BE2C (cell line): ENCODE data around the gene MMP2.

ENCODE experiments used
- DNase-seq: peaks from one replicate; pipeline ENCODE4 v3.0.0-alpha.2; 2020
- H3K27me3 ChIP-seq: fragments of 250-450 bp; sonication (Bioruptor Pico); 2 replicates; pipeline ENCODE4 v1.5.1; 2020; ENCODE audit warnings: mild to moderate bottlenecking
- H3K36me3 ChIP-seq: fragments of 250-450 bp; sonication (Bioruptor Pico); 2 replicates; pipeline ENCODE4 v1.5.1; 2020; ENCODE audit warnings: mild to moderate bottlenecking
- H3K4me1 ChIP-seq: fragments of 250-450 bp; sonication (Bioruptor Pico); 2 replicates; pipeline ENCODE4 v1.5.1; 2020
- H3K4me3 ChIP-seq: 2 replicates; pipeline ENCODE4 v1.5.1; 2011; ENCODE audit warnings: low read depth, low read length
- H3K9me3 ChIP-seq: fragments of 250-450 bp; sonication (Bioruptor Pico); 2 replicates; pipeline ENCODE4 v1.5.1; 2020
- CTCF ChIP-seq: IDR thresholded peaks from 2 replicates; pipeline ENCODE4 v1.5.1; 2012; ENCODE audit warnings: mild to moderate bottlenecking, low read depth, low read length

The MMP2 gene

GRCh38 chr16:55515111-55515510 is 36.1 kb downstream of the MMP2 start:
- Histone ChIP-seq H3K9me3 (no peaks in the 10 kb centered on the region), H3K36me3 (peaks cover 49% of the 10 kb centered on the region)

GRCh38 chr16:55521792-55522191 is 42.8 kb downstream of the MMP2 start:
- no peak for TF ChIP-seq CTCF
- DNase-seq: no peak
- H3K27me3 ChIP-seq: no peaks in the 10 kb centered on the region
- H3K4me3 ChIP-seq: no peak overlapping the region
- no peaks in the 10 kb centered on the region for H3K9me3 ChIP-seq
- H3K4me1 ChIP-seq: peaks cover 4% of the 10 kb centered on the region
- peaks cover 29% of the 10 kb centered on the region for H3K36me3 ChIP-seq

More at GRCh38 chr16:55515111-55515510, 36.1 kb downstream of the MMP2 start:
- no peaks in the 10 kb centered on the region for H3K4me1 ChIP-seq
- no peaks in the 10 kb centered on the region for H3K27me3 ChIP-seq
- H3K4me3 ChIP-seq: no peak overlapping the region
- TF ChIP-seq CTCF: no peak
- DNase-seq: no peak

- no peak for DNase-seq
- no peak for TF ChIP-seq CTCF
- Histone ChIP-seq H3K9me3 (no peaks in the 10 kb centered on the region), H3K36me3 (peaks cover 44% of the 10 kb centered on the region), H3K4me1 (peaks cover 6% of the 10 kb centered on the region), H3K27me3 (no peaks in the 10 kb centered on the region), H3K4me3 (no peak overlapping the region)
These were observed 47.4 kb downstream of the MMP2 start for GRCh38 chr16:55526441-55526840.

- H3K4me3 ChIP-seq: no peak overlapping the region
- no peak for DNase-seq
- peaks cover 10% of the 10 kb centered on the region for H3K4me1 ChIP-seq
- no peaks in the 10 kb centered on the region for H3K9me3 ChIP-seq
- H3K36me3 ChIP-seq: peaks cover 49% of the 10 kb centered on the region
- no peak for TF ChIP-seq CTCF
- no peaks in the 10 kb centered on the region for H3K27me3 ChIP-seq
These were observed 48.9 kb downstream of the MMP2 start for GRCh38 chr16:55527885-55528284.

GRCh38 chr16:55529018-55529417 is 50.0 kb downstream of the MMP2 start:
- TF ChIP-seq CTCF: no peak
- Histone ChIP-seq H3K36me3 (peaks cover 56% of the 10 kb centered on the region), H3K4me3 (no peak overlapping the region), H3K4me1 (peaks cover 10% of the 10 kb centered on the region), H3K9me3 (no peaks in the 10 kb centered on the region), H3K27me3 (no peaks in the 10 kb centered on the region)
- DNase-seq: no peak

GRCh38 chr16:55530316-55530856 is 51.4 kb downstream of the MMP2 start:
- Histone ChIP-seq H3K27me3 (no peaks in the 10 kb centered on the region), H3K36me3 (peaks cover 68% of the 10 kb centered on the region), H3K4me1 (peaks cover 10% of the 10 kb centered on the region), H3K9me3 (no peaks in the 10 kb centered on the region), H3K4me3 (no peak overlapping the region)
- DNase-seq: no peak
- no peak for TF ChIP-seq CTCF
